D721Med (cell line): Measurements from ENCODE around the gene PIP5KL1.
"Not testable (repeated sequence)": the region's sequence is repeated elsewhere in the genome, so short reads cannot be mapped to it uniquely, and the experiment has no call there.

ENCODE experiments used
- DNase-seq: peaks from one replicate; pipeline ENCODE4 v3.0.0; 2011; ENCODE audit warnings: low spot score; ENCODE audit not compliant: insufficient read length
- FAIRE-seq: peaks from 2 replicates; lab custom pipeline; 2011; peaks lifted over from hg19 to GRCh38; lab: Jason Lieb, UNC
- TF ChIP-seq, protein P1 (sequence below): IDR thresholded peaks from 2 replicates; pipeline ENCODE4 v1.5.1; 2012; ENCODE audit warnings: mild to moderate bottlenecking, control low read depth; ENCODE audit not compliant: insufficient read depth; ENCODE audit errors: missing control alignments

The PIP5KL1 gene

GRCh38 chr9:127884976-127885490 is 45.5 kb downstream of the PIP5KL1 start:
- TF ChIP-seq, protein P1, sequence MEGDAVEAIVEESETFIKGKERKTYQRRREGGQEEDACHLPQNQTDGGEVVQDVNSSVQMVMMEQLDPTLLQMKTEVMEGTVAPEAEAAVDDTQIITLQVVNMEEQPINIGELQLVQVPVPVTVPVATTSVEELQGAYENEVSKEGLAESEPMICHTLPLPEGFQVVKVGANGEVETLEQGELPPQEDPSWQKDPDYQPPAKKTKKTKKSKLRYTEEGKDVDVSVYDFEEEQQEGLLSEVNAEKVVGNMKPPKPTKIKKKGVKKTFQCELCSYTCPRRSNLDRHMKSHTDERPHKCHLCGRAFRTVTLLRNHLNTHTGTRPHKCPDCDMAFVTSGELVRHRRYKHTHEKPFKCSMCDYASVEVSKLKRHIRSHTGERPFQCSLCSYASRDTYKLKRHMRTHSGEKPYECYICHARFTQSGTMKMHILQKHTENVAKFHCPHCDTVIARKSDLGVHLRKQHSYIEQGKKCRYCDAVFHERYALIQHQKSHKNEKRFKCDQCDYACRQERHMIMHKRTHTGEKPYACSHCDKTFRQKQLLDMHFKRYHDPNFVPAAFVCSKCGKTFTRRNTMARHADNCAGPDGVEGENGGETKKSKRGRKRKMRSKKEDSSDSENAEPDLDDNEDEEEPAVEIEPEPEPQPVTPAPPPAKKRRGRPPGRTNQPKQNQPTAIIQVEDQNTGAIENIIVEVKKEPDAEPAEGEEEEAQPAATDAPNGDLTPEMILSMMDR = no peak
- DNase-seq = no peak
- FAIRE-seq = no peak

- no peak for FAIRE-seq
- no peak for DNase-seq
- TF ChIP-seq, protein P1 = no peak
Measured at GRCh38 chr9:127884427-127884911, 46.1 kb downstream of the PIP5KL1 start.

DNA sequence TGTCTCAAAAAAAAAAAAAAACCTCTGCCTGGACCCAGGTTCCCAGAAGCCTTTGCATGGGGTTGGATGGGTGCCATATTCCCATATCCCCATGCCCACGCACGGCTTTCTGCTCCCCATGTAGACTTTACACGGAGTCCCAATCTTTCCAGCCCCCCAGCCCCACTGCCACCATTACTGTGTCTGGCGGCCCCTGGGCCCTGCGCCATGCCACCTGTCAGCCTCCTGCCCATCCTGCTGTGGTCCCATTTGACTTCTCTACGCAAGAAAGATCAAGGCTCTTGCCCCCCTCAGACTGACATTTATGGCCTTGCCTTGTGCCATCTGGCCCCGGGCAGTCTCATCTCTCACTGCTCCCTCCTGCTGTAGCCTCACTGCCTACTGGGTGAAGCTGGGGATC is 46.6 kb downstream of the PIP5KL1 start:
- DNase-seq (no peak), FAIRE-seq (no peak)
- TF ChIP-seq, protein P1 = no peak

- not testable (repeated sequence) for FAIRE-seq, DNase-seq
Measured at GRCh38 chr9:127881715-127882114, 48.9 kb downstream of the PIP5KL1 start.

DNA sequence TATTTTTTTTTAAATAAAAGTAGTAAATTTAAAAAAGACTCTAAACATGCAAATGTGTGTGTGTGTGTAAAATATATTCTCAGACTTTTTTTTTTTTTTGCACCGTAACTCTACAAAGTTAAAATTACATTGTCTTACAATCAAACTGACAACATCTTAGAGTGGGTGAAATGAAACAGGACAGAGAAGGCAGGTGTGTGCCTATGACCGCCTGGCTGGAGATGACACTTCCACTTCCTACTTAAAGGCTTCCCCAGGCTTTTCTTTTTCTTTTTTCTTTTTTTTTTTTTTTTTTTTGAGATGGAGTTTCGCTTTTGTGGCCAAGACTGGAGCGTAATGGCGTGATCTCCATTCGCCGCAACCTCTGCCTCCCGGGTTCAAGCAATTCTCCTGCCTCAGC is 50.4 kb downstream of the PIP5KL1 start:
- TF ChIP-seq, protein P1 = no peak
- DNase-seq (no peak), FAIRE-seq (no peak)

GRCh38 chr9:127878652-127879390 is 51.8 kb downstream of the PIP5KL1 start:
- TF ChIP-seq, protein P1 = no peak
- FAIRE-seq (no peak), DNase-seq (no peak)

- DNase-seq (peak; percentile 57), FAIRE-seq (no peak)
- TF ChIP-seq, protein P1 = no peak
Measured at GRCh38 chr9:127878001-127878651, 52.5 kb downstream of the PIP5KL1 start.
